Stimulated activated CD4-positive, alpha-beta T cell treated with anti-CD3 and anti-CD28 coated beads, Interleukin-4, amount 100 ng/mL, for 1 hour (primary cell): ENCODE results near the gene SCN4B.

ENCODE experiments used
- DNase-seq: peaks from one replicate; pipeline ENCODE4 v3.0.0-alpha.2; 2020

SCN4B gene

GRCh38 chr11:118095493-118095892 is 57.1 kb downstream of the SCN4B start:
- no peak for DNase-seq

GRCh38 chr11:118092907-118093571 is 59.6 kb downstream of the SCN4B start:
- DNase-seq: no peak

GRCh38 chr11:118091690-118092089 is 60.9 kb downstream of the SCN4B start:
- no peak for DNase-seq

GRCh38 chr11:118090545-118091162 is 62.0 kb downstream of the SCN4B start:
- DNase-seq: no peak

- DNase-seq: no peak
Measured at GRCh38 chr11:118088531-118088930, 64.1 kb downstream of the SCN4B start.

GRCh38 chr11:118087931-118088330 is 64.7 kb downstream of the SCN4B start:
- no peak for DNase-seq

GRCh38 chr11:118086913-118087768 is 65.5 kb downstream of the SCN4B start, which contains the start of gene SMIM35:
Gene SMIM35 (minus strand): TSS chr11:118086963. CDS start chr11:118086757, 206 bp downstream.
- no peak for DNase-seq

- DNase-seq: no peak
Measured at GRCh38 chr11:118084656-118085055, 68.0 kb downstream of the SCN4B start.

- no peak for DNase-seq
Measured at GRCh38 chr11:118084247-118084646, 68.4 kb downstream of the SCN4B start.
